ENCODE results near the gene CDC27.
A peak's percentile ranks its signal among the peaks of the same experiment; 100 is the strongest.
"Not testable (repeated sequence)": the region's sequence is repeated elsewhere in the genome, so short reads cannot be mapped to it uniquely, and the experiment has no call there.

CDC27 gene

GRCh38 chr17:47172696-47173565 is 16.2 kb downstream of the CDC27 start:
- Histone ChIP-seq H3K4me2 (ENCODE audit: low read depth, low read length, poor library complexity, severe bottlenecking) (peak overlapping the region; percentile 1), H3K9me3 (ENCODE audit: insufficient read depth, low read depth, low read length) (no peaks in the 10 kb centered on the region), H3F3A (ENCODE audit: low read depth) (no peaks in the 10 kb centered on the region), H3K27me3 (ENCODE audit: insufficient read depth, low read length, poor library complexity, severe bottlenecking) (no peaks in the 10 kb centered on the region), H2AFZ (ENCODE audit: low read length) (no peak overlapping the region), H3K9me2 (replicated peaks; ENCODE audit: low read depth, low read length) (no peaks in the 10 kb centered on the region), H3K36me3 (ENCODE audit: insufficient read depth, low read length) (peaks cover 81% of the 10 kb centered on the region; the same call in 1 of the 2 replicates), H3K79me2 (ENCODE audit: insufficient read depth, low read length) (peaks cover 92% of the 10 kb centered on the region), H3K9ac (ENCODE audit: low read depth, low read length, poor library complexity, severe bottlenecking) (no peak overlapping the region), H3K4me3 (ENCODE audit: low read length, poor library complexity, severe bottlenecking) (no peak overlapping the region), H4K20me1 (ENCODE audit: insufficient read depth, low read length, poor library complexity, severe bottlenecking) (peaks cover 89% of the 10 kb centered on the region), H3K4me1 (ENCODE audit: insufficient read depth, low read length, poor library complexity, severe bottlenecking) (peaks cover 37% of the 10 kb centered on the region)
- TF ChIP-seq EZH2phosphoT487 (IDR thresholded peaks at IDR 0.05; ENCODE audit: borderline replicate concordance) (no peak), CTCF (conservative IDR thresholded peaks at IDR 0.05; ENCODE audit: low read length) (no peak)

GRCh38 chr17:47170710-47171109 is 18.4 kb downstream of the CDC27 start:
- Histone ChIP-seq H2AFZ (ENCODE audit: low read length) (no peak overlapping the region), H4K20me1 (ENCODE audit: insufficient read depth, low read length, poor library complexity, severe bottlenecking) (peaks cover 75% of the 10 kb centered on the region), H3F3A (ENCODE audit: low read depth) (no peaks in the 10 kb centered on the region), H3K4me1 (ENCODE audit: insufficient read depth, low read length, poor library complexity, severe bottlenecking) (peaks cover 18% of the 10 kb centered on the region), H3K79me2 (ENCODE audit: insufficient read depth, low read length) (peaks cover 80% of the 10 kb centered on the region), H3K27me3 (ENCODE audit: insufficient read depth, low read length, poor library complexity, severe bottlenecking) (no peaks in the 10 kb centered on the region), H3K36me3 (ENCODE audit: insufficient read depth, low read length) (peaks cover 82% of the 10 kb centered on the region; the same call in 1 of the 2 replicates), H3K9me3 (ENCODE audit: insufficient read depth, low read depth, low read length) (no peaks in the 10 kb centered on the region), H3K9ac (ENCODE audit: low read depth, low read length, poor library complexity, severe bottlenecking) (no peak overlapping the region), H3K9me2 (replicated peaks; ENCODE audit: low read depth, low read length) (no peaks in the 10 kb centered on the region), H3K4me2 (ENCODE audit: low read depth, low read length, poor library complexity, severe bottlenecking) (no peak overlapping the region), H3K4me3 (ENCODE audit: low read length, poor library complexity, severe bottlenecking) (no peak overlapping the region)
- no peak for TF ChIP-seq CTCF (conservative IDR thresholded peaks at IDR 0.05; ENCODE audit: low read length)
- TF ChIP-seq EZH2phosphoT487 (IDR thresholded peaks at IDR 0.05; ENCODE audit: borderline replicate concordance) = no peak

GRCh38 chr17:47168896-47169295 is 20.2 kb downstream of the CDC27 start:
- H3K4me2 ChIP-seq (ENCODE audit: low read depth, low read length, poor library complexity, severe bottlenecking); H3K9me2 ChIP-seq (replicated peaks; ENCODE audit: low read depth, low read length); H3K27me3 ChIP-seq (ENCODE audit: insufficient read depth, low read length, poor library complexity, severe bottlenecking); H3F3A ChIP-seq (ENCODE audit: low read depth); H3K9ac ChIP-seq (ENCODE audit: low read depth, low read length, poor library complexity, severe bottlenecking); H3K4me3 ChIP-seq (ENCODE audit: low read length, poor library complexity, severe bottlenecking); H3K9me3 ChIP-seq (ENCODE audit: insufficient read depth, low read depth, low read length); H2AFZ ChIP-seq (ENCODE audit: low read length): not testable (repeated sequence)
- Histone ChIP-seq H3K36me3 (ENCODE audit: insufficient read depth, low read length) (peaks cover 83% of the 10 kb centered on the region), H4K20me1 (ENCODE audit: insufficient read depth, low read length, poor library complexity, severe bottlenecking) (peaks cover 65% of the 10 kb centered on the region), H3K4me1 (ENCODE audit: insufficient read depth, low read length, poor library complexity, severe bottlenecking) (peaks cover 12% of the 10 kb centered on the region), H3K79me2 (ENCODE audit: insufficient read depth, low read length) (peaks cover 62% of the 10 kb centered on the region)

GRCh38 chr17:47166854-47167253 is 22.2 kb downstream of the CDC27 start:
- H3K4me2 ChIP-seq (ENCODE audit: low read depth, low read length, poor library complexity, severe bottlenecking); H3K4me3 ChIP-seq (ENCODE audit: low read length, poor library complexity, severe bottlenecking); H3K9me2 ChIP-seq (replicated peaks; ENCODE audit: low read depth, low read length); H3K9ac ChIP-seq (ENCODE audit: low read depth, low read length, poor library complexity, severe bottlenecking); H3K9me3 ChIP-seq (ENCODE audit: insufficient read depth, low read depth, low read length); H3F3A ChIP-seq (ENCODE audit: low read depth); H3K4me1 ChIP-seq (ENCODE audit: insufficient read depth, low read length, poor library complexity, severe bottlenecking); H3K27me3 ChIP-seq (ENCODE audit: insufficient read depth, low read length, poor library complexity, severe bottlenecking); H2AFZ ChIP-seq (ENCODE audit: low read length): not testable (repeated sequence)
- H4K20me1 ChIP-seq (ENCODE audit: insufficient read depth, low read length, poor library complexity, severe bottlenecking) = peaks cover 51% of the 10 kb centered on the region
- peaks cover 44% of the 10 kb centered on the region for H3K79me2 ChIP-seq (ENCODE audit: insufficient read depth, low read length)
- peaks cover 97% of the 10 kb centered on the region for H3K36me3 ChIP-seq (ENCODE audit: insufficient read depth, low read length)

Data from Loucy (cell line).